HG03280 (cell line): ENCODE results near the gene COL27A1.

Experiments used
- ATAC-seq: cut with Tn5 transposase; IDR thresholded peaks from one replicate; pipeline ENCODE4 v1.9.1; 2021; ENCODE audit warnings: mild to moderate bottlenecking, moderate library complexity; ENCODE audit not compliant: unreplicated experiment

Gene COL27A1

DNA sequence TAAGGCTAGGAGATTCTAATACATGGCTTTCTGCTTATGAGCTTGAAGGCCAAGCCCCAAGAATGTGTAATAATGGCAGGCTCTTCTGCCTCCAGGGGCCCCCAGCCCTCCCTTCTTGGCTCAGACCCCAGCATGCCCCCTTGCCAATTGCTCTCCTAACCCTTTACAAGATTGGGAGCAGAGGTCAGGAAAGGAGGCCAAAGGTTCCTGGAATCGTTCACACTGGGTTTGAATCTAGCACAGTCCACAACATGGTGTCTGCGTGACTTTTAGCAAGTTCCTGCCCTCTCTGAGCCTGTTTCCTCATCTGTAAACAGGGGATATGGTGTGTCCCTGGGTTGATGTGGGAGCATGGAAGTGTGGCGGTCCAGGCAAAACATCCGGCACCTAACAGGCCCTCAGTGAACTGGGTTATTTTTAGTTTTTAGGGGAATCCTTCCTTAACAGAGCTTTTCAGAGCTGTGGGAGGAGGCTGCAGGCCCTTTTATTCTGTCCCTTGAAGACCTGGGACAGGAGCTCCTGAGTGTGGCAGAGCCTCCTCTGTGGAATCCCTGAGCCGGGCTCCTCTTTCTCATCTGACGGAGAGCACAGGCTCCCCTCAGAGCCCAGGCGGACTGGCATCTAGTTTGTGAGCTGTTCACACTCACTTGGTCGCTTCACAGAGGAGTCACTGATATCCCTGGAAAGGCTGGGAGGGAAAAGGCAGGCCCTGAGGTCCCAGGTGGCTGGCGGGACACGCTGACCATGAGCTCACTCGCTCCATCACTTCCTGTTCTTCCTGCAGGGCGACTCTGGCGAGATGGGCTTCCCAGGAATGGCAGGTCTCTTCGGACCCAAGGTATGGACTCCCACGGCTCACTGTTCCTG is 144.2 kb downstream of the COL27A1 start:
- ATAC-seq, result no peak

- no peak for ATAC-seq
These were observed 145.0 kb downstream of the COL27A1 start for GRCh38 chr9:114300153-114300845.

GRCh38 chr9:114300846-114301797 is 145.8 kb downstream of the COL27A1 start:
- ATAC-seq, result no peak

GRCh38 chr9:114301798-114302565 is 146.6 kb downstream of the COL27A1 start:
- ATAC-seq, result no peak

- ATAC-seq, result no peak
These were observed 147.4 kb downstream of the COL27A1 start for GRCh38 chr9:114302727-114303126.

DNA sequence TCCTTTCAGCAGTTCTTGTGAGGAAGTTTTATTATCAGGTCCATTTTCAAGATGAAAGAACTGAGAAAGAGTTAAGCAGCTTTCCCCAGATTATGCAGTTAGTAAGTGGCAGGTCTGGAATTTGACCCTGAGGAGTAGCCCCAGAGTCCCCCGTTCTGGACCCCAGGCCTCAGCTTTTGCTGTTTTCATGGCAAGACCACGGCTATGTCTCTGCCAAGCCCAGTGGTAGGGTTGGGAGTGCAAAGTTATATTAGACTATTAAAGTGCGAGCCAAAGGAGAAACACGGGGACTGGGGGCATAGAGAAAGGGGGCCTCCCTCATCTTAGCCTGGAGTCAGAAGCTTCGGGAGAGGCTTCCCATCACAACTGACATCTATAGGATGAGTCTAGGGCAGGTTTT is 148.2 kb downstream of the COL27A1 start:
- ATAC-seq, result no peak

GRCh38 chr9:114303977-114304376 is 148.6 kb downstream of the COL27A1 start:
- ATAC-seq, result no peak

- ATAC-seq, result no peak
These were observed 149.3 kb downstream of the COL27A1 start for GRCh38 chr9:114304416-114305188.

DNA sequence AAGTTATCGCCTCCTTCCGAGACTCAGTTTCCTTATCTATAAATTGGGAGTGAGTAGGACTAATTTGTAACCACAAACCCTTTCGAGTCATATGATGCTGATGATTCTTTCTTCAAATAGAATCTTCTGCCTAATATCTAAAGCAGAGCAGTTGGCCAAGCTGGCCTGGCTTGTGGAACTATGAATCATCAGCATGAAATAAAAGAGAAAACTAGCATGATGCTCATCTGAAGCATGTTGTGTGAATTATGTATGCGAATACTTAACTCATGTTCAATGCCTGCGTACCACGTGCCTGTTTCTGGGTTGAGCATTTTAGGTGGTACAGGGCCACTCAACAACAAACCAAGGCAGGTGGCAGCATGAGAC is 152.5 kb downstream of the COL27A1 start:
- no peak for ATAC-seq

- ATAC-seq, result no peak
These were observed 153.1 kb downstream of the COL27A1 start for GRCh38 chr9:114308361-114308950.

DNA sequence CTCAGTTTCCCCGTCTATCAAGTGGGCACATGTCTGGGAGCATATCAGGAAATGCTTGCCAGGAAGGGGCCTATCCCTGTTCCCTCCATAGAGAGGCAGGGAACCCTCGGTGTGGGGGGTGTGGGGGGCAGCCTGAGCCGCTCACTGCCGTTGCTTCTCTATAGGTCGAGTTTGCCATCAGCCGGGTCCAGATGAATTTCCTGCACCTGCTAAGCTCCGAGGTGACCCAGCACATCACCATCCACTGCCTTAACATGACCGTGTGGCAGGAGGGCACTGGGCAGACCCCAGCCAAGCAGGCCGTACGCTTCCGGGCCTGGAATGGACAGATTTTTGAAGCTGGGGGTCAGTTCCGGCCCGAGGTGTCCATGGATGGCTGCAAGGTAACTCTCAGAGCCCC is 153.8 kb downstream of the COL27A1 start:
- no peak for ATAC-seq

DNA sequence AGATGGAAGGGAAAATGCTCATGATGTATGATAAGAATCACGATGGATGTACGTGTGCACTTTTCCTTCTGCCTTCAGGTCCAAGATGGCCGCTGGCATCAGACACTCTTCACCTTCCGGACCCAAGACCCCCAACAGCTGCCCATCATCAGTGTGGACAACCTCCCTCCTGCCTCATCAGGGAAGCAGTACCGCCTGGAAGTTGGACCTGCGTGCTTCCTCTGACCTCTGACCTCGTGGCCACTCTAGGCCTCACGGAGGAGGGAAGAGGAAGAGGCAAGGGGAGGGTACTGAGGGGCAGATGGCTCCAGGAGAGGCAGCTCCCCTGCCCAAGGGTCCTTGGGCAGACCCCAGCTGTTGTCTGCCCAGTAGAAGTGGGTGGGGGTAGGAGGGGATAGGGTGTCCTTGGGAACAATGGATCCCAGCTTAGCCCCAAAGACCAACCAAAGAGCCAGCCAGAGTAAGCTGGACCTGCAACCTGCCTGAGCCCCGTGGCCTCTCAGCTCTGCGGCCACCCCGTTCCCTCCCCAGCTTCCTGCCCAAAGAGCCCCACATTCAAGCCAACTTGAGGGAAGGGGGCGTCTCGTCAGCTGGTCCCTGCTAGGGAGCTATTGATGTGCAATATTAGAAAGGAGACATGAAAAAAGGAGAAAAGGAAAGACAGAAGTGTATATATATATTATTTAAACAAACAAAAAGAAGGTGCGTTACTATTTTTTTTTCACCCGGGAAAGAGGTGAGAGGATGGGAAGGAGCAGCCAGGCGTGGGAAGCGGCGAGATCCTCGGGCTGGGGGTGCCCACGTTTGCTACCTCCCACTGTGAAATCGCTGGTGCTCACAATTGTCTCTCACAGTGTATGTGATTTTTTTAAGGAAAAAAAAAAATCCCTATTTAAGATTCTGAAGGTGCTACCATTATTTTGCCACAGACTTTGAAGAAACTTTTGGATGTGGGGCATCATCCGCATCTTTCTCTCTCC is 155.4 kb downstream of the COL27A1 start:
- ATAC-seq, result no peak

GRCh38 chr9:114311571-114312512 is 156.5 kb downstream of the COL27A1 start:
- no peak for ATAC-seq

- no peak for ATAC-seq
These were observed 157.2 kb downstream of the COL27A1 start for GRCh38 chr9:114312513-114312875.

DNA sequence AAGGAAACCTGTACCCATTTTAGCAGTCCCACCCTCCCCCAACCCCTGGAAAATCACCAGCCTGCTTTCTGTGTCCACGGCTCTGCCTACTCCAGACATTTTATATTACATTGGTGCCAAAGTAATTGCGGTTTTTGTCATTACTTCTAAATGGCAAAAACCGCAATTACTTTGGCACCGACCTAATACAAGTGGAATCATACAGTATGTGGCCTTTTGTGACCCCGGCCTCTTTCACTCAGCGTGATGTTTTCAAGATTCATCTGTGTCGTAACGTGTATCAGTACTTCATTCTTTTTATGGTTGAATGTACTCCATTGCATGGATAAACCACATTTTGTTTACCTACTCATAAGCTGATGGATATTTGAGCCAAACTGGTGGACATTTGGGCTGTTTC is 157.8 kb downstream of the COL27A1 start:
- ATAC-seq, result no peak

DNA sequence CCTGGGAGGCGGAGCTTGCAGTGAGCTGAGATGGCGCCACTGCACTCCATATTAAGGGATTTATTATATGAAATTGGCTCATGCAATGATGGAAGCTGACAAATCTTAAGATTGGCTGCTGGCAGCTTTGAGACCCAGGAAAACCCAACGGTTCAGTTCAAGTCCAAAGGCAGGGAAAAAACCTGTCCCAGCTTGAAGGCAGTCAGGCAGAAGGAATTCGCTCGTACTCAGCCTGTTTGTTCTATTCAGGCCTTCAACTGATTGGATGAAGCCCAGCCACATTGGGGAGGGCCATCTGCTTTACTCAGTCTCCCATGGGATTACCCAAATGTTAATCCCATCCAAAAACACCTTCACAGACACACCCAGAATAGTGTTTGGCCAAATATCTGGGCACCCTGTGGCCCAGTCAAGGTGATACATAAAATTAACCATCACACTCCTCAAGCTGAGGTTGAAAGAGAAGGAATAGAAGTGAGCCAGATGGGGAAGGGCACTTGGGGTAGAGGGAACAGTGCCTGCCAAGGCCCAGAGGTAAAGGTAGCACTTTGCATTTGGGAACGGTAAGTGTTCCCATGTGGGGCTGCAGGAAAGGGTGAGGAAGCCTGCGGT is 159.0 kb downstream of the COL27A1 start:
- no peak for ATAC-seq
